Stimulated activated CD8-positive, alpha-beta memory T cell treated with anti-CD3 and anti-CD28 coated beads, Interleukin-7, amount 100 ng/mL, for 48 hours (primary cell): Measurements from ENCODE around the gene LRCOL1.

Experiments used
- DNase-seq, 2 donors: peaks; one replicate each; pipeline ENCODE4 v3.0.0-alpha.2; 2020; ENCODE audit warnings: low read depth in 1 of 2; ENCODE audit errors: extremely low read depth in 1 of 2

LRCOL1 gene

DNA sequence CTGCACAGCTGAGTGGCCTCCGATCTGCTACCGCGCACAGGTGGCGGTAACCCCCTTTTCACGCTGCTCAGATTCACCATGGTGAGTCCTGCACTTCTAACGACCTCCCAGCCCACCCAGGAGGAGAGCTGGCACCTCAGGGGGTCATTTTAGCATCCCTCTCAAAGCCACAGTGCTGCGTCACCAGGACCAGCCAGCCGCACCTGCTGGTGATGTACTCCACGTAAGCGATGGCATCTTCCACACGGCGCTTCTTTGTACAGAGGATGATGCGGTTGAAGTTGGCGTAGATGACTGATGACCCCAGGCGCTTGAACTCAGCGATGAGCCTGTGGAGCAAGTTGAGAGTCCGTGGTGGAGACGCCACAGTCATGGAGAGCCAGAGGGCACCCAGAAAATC lies 27.4 kb upstream of the LRCOL1 start:
- no peak for DNase-seq

DNA sequence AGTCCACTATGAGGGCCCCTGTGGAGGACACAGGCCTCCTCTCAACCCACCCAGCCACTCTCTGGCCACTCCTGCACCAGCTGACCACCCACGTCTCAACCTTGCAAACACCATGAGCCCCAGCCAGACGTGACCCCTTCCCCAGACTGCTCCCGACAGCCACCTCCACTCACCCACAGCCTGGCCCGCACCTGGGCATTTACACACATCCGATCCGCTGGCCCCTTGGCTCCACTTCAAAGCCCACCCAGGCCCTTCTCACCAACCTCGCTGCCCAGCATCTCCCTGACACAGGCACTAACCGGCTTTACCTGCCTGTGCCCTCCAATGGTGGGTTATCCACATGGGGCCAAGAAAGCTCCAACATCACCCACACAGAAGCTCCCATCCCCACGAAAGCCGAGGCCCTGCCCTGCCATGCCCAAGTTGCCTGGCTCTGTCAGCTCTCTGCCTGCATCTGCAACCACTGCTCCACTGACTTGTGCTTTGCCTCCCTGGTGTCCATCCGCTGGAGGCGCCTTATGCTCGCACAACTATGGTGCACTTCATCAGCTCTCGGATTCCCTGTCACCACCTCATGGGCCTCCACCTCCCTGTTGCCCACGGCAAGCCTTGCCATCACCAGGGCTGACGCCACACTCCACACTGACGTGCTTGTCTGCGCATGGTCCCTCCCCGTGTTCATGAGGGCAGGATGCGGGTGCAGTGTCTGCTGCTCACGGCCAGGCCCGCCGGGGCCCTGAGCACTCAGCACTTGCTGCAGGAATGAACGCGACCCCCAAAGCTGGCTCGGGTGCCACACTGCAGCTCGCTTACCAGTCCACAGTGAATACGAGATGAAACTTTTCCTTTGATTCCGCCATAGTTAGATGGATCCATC lies 24.9 kb upstream of the LRCOL1 start:
- DNase-seq, result no peak

DNA sequence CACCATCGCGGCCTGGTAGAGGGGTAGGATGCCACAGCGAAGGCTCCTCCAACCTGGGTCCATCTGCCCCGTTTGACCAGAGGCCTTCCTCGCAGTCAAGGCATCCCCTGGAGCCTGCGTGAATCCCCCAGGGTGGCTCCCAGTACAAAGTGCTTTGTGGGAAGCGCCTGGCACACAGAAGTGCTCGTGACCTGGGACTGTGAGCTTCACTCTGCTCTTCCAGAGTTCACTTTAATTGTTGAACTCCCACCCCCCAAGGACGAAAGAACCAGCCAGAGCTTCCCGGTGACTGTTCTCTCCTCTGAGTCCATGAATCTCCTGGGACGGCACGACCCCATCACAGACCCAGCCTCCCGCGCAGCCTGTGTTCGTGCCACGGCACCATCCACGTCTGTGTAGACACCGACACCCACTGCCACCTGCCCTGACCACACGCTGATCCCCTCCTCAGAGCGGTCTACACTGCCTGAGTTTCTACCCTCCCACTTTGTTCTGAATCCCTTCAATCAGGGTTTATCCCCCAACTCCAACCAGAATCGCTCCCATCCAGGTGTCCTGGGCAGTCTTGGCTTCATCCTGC lies 24.1 kb upstream of the LRCOL1 start:
- DNase-seq, result no peak

DNA sequence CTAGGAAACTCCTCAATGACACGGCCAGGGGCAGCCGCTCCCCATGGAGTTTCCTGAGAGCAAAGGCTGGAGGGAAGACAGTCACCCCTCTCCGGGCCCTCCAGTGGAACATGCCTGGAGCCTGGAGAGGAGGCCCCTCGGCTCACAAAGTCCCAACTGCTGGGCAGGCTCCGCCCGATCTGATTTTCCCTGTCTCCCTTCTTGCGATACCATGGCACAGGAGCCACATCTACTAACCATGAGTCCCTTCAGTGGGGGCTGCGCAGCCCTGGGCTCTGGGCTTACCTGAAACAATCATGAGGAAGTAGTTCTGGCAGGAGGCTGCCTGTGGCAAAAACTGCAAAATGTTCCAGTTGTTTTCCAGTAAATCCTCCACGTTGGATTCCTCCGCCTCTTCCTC lies 23.5 kb upstream of the LRCOL1 start:
- DNase-seq, result no peak

DNA sequence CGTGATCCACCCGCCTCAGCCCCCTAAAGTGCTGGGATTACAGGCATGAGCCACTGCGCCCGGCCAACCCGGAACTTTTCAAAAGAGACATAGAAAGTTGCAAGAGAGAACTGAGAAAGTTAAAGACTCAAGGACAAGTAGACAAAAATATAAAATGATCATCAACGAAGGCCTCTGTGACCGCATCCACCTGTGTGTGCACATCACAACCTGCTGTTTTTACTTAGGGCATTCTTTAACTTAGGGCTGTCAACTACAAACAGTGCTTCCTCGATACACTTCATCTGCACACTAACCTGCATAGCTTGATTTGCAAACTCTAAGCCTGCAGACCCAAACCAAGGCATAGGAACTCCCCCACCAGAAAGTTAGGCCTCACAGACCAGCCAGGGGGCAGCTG lies 23.0 kb upstream of the LRCOL1 start:
- DNase-seq, result no peak

DNA sequence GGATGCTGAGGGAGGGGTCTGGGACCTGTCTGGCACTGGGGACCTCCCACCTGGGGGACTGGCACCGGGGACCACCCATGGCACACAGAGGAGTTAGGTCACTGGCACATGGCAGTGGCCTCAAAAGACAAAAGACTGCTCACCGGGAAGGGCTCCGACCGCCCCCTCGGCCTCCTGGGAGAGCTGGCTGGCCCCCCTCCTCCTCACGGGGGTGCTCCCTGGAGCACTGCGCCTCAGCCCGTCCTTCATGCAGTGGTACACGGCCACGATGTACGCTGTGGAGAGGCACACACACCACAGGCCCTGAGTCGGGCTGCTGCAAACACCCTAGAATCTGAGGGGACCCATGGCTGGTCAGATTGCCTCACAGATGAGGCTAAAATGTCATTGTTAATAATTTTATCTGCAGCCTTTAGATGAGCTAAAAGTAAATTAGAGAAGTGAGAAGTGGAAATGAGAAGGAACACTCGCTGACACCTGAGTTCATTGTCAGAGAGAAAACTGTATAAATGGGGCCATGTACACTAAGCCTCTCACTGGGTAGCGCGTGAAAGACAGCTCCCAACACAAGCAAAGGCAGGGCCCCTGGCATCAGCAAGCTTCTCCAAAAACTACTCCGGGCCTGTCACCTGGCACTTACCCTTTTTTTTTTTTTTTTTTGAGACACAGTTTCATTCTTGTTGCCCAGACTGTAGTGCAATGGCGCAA lies 22.3 kb upstream of the LRCOL1 start:
- DNase-seq, result no peak

DNA sequence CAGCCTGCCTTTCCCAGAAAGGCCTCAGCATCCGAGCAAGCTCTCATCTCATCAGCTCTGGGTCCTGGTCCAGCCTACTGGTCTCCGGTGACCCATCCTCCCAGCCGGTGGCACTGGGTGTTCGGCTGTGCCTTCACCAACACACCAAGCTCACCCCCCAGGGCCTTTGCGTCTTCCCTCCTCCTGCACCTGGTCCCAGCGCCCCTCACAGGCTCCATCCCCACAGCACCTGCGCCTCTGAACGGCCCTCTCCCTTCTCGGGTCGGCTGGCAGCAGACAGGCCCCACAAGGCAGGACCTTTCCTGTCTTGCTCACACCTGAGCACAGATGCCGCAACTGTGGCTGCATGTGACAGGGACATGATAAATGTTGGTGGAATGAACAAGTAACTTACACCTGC lies 21.3 kb upstream of the LRCOL1 start:
- no peak for DNase-seq

DNA sequence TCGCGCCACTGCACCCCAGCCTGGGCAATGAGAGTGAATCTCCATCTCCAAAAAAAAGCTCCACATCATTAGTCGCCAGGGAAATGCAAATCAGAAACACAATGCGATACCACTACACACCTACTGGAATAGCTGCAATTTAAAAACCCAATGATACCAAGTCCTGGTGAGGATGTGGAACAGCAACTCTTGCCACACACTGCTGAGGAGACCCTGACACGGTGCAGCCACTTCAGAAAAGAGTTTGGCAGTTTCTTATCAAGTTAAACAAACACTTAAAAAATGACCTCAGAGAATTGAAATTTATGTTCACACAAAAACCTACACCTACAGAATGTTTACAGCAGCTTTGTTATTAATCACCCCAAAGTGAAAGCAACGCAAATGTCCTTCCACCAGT lies 20.3 kb upstream of the LRCOL1 start:
- no peak for DNase-seq

DNA sequence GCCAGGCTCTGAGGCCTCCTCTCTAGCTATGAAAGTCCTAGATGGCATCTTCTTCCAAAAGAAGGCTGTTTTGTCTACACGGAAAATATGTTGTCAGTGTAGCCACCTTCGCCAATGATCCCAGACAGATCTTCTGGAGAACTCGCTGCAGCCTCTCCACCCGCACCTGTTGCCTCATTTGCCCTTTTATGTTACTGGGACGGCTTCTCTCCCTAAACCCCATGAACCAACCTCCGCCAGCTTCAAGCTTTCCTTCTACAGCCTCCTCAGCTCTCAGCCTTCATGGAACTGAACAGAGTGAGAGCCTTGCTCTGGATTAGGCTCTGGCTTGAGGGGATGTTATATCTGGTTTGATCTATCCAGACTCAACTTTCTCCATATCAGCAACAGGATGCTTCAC lies 18.9 kb upstream of the LRCOL1 start:
- DNase-seq, result no peak

DNA sequence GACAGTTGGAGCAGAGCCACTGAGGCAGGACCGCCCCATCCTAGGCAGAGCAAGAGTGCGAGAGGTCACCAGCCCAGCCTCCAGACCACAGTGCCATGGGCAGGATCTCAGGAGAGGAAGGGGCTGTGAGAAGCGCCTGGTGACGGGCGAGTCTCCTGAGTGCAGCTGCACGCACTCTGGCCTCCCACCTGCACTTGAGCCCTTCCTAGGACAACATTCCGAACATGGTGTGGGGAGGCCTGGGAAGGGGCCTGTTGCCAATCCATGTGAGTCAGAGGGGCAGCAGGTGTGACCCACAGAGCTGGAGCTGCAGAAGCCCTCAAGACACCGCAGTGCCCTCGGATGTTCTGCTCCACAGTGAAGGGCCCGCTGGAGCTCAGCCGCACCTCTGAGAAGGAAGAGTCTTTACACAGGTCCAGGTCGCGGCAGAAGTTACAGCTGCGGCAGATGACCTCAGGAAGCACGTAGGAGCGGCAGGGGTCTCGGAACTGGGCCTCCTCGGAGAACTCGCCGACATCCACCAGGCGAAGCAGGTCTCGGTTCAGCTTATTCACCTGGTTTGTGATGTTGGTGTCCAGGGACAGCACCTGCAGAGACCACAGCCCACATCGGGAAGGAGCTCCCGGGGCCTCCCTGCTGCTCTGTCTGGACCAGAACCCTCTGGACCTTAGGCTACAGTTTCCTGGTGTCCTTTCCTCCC lies 15.5 kb upstream of the LRCOL1 start:
- DNase-seq, result no peak

DNA sequence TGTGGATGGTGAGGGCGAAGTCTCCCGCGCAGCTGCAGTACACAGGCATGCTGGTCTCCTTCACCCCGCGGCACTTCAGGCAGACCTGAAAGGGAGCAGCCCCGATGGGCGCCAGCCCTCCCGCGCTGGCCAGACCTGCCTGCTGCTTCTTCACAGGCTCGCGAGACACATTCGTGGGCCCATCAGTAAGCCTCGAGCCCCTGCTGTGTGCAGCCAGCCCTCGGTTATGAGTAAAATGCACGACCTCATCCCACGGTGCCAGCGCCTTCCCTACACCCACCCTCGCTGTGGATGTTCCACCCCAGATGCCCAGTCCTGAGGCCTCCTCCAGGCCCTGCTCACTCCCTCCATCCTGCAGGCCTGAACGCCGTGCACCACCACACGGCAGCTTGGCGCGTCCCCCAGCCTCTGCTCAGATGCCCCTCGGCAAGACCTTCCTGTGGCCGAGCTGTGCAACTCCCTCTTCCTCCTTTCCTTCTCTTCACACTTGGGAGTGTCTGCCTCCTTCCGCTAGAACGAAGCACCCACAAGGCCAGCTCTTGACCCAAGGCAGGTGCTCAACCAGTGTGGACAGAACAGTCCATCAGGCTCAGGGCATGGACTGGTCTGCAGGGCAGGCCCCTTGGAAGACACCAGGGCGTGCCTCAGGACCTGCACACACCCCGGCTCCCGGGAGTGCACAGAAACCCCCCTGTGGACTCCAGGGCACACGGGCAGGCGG lies 14.7 kb upstream of the LRCOL1 start:
- DNase-seq, result no peak

DNA sequence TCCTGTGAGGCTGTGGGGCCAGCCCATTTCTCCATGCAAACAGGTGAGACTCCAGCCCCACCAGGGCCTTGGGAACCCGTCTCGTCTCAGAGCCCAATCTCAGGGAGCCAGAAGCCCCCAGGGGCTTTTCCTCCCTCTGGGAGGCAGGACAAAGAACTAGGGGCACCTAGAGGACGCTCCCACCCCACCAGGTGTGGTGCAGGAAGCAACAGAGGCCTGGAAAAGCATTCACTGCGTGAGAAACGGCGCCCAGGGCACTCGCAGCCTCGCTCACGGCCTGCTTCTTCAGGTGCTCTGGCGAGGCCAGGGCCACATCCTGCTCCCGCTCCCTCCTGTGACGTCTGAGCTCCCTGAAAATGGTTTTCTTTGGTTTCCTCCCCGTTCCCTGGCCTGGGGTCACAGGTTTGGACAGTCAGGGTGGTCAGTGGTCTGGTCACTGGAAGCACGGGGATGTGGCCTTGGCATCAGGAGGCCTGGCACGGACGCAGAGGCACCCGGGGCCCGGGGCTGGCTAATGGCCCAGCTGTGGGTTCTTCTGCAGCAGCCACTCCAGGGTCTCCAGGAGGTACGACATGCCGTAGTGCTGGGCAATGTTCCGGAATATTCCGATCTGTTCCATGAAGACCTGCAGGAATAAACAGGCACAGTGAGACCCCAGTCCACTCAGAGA lies 13.9 kb upstream of the LRCOL1 start:
- no peak for DNase-seq

DNA sequence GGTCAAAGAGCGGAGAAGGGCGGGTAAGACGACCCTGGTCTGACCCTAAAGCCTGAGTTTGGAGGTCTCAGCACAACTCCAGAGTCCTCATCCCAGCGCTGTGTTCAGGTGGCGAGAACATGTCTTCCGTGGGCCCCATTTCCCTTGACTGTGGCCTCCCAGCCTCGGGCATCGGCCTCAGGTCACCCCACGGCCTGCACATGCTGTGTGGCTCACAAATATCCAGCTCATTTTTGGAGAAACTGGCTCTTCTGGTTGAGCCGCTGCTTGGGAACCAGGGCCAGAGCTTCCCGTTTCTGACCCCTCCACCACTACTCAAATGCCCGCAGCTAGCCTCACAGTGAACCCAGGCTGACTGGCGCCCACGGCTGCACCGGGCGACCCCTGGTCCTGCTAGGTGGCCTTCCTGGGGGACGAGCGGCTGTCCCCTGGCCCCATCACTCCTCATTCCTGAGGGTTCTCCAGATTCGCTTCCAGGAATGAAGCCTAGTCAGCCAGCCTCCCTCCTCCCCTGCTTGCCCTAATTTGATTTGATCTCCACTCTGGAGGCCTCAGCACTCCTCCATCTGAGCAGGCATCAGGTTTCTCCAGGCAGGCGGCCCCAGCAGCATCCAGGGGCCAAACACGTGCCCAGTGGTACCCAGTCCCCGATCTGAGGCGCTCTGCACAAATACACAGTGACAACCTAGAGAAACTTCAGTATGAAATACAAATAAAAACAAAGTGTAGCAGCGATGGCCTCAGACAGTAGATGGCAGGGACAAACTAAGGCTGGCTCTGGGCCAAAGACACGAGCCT lies 12.9 kb upstream of the LRCOL1 start:
- no peak for DNase-seq

DNA sequence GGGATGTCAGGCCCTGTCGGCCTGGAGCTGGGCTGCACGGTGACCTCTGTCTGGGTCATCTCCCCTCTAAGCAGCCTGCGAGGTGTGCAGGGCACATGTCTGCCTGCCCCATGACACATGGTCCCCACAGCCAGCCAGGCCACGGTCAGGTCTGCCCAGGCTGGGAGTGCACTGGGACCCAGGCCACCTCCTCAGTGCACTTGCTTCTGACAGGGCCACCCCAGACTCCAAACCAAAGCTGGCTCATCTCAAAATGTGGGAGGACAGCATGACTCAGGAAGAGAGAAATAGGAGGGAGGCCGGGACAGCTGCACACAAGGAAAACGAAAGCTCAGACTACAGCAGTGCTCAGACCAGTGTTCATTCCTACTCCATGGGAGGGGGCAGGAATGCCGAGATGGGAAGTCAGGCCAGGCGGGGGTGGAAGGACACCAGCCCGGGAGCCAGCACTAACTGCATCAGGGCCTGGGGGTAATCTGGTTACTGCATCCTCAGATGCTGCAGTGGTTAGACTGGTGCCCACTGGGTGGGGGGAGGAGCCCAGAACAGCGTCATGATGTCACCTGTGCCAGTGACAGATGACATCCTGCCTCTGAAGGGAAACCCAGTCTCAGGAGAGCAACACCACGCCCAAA lies 12.2 kb upstream of the LRCOL1 start:
- DNase-seq, result no peak

DNA sequence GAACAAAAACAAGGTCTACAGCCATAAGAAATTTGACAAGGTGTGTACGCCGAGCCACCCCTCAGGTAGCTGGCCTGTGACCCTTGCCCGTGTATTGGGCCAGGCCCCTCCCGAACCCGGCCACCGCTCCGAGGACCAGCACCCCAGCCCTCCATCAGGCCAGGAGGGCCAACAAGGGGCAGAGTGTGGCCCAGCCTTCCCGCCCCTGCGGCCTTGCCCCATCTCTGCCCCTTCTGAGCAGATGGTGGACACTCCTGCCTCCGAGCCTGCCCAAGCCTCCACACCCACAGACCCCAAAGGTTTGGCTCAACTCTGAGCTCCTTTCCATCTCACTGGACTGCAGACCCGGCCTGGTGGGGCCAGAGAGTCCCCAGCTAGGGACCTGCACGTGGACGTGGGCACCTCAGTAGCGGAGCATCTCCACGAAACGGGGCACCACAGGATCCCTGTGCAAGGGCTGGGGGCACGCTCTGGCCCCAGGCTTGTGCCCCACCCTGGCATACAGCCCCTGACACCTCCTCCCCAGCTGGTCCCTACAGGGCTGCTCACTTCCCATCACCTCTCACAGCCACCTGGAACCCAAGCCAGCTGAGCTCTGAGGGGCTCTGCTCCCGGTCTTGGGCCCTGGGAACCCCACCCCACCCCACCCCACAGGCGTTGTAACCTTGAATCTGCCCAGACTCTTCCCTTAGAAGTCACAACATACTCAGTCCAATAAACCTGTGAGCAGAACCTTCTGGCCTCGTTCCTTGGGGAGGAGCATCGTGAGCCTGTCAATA lies 11.5 kb upstream of the LRCOL1 start:
- DNase-seq, result no peak

DNA sequence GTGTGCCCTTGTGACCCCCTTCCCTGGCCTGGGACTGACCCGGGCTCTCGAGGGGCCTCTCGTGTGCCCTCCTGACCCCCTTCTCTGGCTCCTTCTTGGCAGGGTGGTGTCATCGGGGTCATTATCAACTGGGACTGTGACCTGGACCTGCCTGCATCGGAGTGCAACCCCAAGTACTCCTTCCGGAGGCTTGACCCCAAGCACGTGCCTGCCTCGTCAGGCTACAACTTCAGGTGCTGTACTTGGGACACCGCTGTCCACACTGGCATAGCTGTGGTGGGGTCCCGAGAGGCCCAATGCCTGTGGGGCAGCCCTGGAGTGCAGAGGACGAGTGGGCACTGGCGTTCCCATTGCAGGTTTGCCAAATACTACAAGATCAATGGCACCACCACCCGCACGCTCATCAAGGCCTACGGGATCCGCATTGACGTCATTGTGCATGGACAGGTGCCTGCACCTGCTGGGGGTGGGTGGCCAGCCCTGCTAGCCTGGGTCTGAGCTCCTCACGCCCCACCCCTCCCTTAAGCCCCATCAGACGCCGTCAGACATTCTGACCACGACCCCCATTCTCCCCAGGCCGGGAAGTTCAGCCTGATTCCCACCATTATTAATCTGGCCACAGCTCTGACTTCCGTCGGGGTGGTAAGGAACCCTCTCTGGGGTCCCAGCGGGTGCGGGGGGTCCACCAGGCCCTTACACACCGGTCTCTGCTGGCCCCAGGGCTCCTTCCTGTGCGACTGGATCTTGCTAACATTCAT lies 10.7 kb upstream of the LRCOL1 start:
- no peak for DNase-seq

DNA sequence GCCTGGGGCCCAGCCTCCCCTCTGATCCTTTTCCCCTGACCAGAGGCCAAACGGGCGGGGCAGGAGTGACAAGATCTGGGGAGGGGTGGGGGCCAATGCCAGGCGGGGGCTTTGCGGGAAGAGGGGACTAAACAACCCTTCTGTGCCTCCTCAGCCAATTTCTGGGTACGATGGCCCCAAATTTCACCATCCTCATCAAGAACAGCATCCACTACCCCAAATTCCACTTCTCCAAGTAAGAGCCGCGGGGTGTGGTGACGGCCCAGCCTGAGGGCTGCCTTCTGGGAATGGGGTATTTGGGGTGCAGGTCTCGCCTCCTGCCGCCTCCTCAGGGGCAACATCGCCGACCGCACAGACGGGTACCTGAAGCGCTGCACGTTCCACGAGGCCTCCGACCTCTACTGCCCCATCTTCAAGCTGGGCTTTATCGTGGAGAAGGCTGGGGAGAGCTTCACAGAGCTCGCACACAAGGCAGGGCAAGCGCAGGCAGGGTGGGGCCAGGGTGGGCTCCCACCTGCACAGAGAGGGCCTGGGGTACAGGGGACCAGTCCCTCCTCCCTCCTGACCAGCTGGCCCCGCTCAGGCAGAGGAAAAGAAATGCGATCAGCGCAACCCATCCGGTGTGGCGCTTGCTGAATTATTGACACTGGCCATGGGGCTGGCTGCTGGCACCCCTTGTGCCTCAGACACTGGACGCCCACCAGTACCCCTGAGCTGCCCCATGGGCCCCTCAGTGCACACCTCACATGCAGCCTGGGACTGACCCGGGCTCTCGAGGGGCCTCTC lies 9.9 kb upstream of the LRCOL1 start:
- DNase-seq, result no peak
